Spinal cord (tissue), 10 donors: Measurements from ENCODE around the gene KLK15. TPM values are rescaled to one million over a fixed set of nuclear protein-coding genes. Genes with fewer than 3 reads are reported as not detected.

Experiments used
- DNase-seq, 6 donors: peaks; one replicate each; pipeline versions ENCODE4 v3.0.0 to v3.0.0-alpha.2; 2013 to 2015; ENCODE audit warnings: low spot score in 6 of 6, low read depth in 4 of 6
- H3K27ac ChIP-seq: one replicate; pipeline ENCODE4 v1.5.1; 2013; ENCODE audit warnings: low read depth, low read length, control low read depth
- H3K27me3 ChIP-seq: one replicate; pipeline ENCODE4 v1.6.1; 2013; ENCODE audit warnings: low read length; ENCODE audit not compliant: control insufficient read depth, insufficient read depth
- H3K36me3 ChIP-seq: one replicate; pipeline ENCODE4 v1.6.1; 2013; ENCODE audit warnings: low read length; ENCODE audit not compliant: control insufficient read depth, insufficient read depth
- H3K4me1 ChIP-seq: one replicate; pipeline ENCODE4 v1.6.1; 2013; ENCODE audit warnings: low read length; ENCODE audit not compliant: control insufficient read depth, insufficient read depth
- H3K4me3 ChIP-seq: one replicate; pipeline ENCODE4 v1.5.1; 2013; ENCODE audit warnings: low read depth, low read length, control low read depth
- H3K9me3 ChIP-seq: one replicate; pipeline ENCODE4 v1.6.1; 2013; ENCODE audit warnings: low read length; ENCODE audit not compliant: control insufficient read depth, insufficient read depth
- WGBS: methylation state at CpG from one replicate; pipeline ENCODE4 v1.1.5; 2013; ENCODE audit warnings: missing lambda C conversion rate; ENCODE audit not compliant: insufficient coverage; 5-methylcytosine and 5-hydroxymethylcytosine counted together
- polyA plus RNA-seq, 2 donors: library from polyadenylated mRNA; unstranded; fragments of 120-200 nt; gene quantifications; one replicate each; pipeline ENCODE4 v1.2.1, GENCODE V29; 2013; ENCODE audit not compliant: insufficient read length in 2 of 2
- total RNA-seq, 2 donors: library from RNA; depleted of rRNA in 1 of 2; stranded (reverse); fragments of 120-200 nt in 1 of 2; fragments of >200 nt in 1 of 2; gene quantifications; one replicate each; pipeline versions ENCODE4 v1.2.3 to v1.2.4, GENCODE V29; 2013 to 2014
- donor health status: healthy.

Gene KLK15
- total and polyA plus RNA-seq, 4 donors = not detected

GRCh38 chr19:50823389-50824042, 9.9 kb downstream of the KLK15 start, which contains the start of gene KLK1:
Gene KLK1 (minus strand): TSS chr19:50823787. CDS start chr19:50823748, 39 bp downstream.
- no peak within 1 kb of the TSS for H3K27ac ChIP-seq
- peaks cover 52% of the 10 kb centered on the region for H3K27me3 ChIP-seq
- no peak within 1 kb of the TSS for H3K4me3 ChIP-seq
- no peaks in the 10 kb centered on the region for H3K9me3 ChIP-seq
- WGBS = 77% methylated on average over 6 of the region's 14 CpGs
- no peaks in the 10 kb centered on the region for H3K36me3 ChIP-seq
- no peak for DNase-seq
- H3K4me1 ChIP-seq = peaks cover 1% of the 10 kb centered on the region

DNA sequence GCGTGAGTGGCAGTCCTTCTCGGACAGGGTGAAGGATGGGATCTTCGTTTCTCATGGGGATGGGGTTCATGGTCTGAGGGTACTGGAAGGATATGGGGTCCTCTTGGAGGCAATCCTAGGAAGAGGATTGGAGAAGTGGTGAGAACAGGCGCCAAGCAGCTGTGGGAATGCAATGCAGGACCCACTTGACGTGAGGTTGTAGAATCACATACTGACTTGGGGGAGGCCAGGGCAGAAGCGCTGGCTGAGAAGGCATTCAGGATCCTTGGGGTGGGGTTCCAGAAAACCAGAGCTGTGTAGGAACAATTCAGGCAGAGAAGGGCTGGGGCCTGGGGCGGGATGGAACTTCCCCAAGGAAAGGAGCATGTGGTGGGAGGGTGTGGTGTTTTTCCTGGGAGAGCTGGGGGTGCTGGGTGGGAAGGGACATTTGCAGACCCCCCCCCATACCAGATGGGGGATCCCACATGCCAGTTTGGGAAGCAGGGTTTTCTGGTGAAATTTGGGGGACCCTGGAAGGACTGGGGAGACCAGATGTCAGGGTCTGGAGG, 10.6 kb downstream of the KLK15 start:
- 66% methylated on average over 6 of the region's 7 CpGs for WGBS
- peaks cover 60% of the 10 kb centered on the region for H3K27me3 ChIP-seq
- no peaks in the 10 kb centered on the region for H3K9me3 ChIP-seq
- H3K4me3 ChIP-seq = no peak overlapping the region
- peaks cover 8% of the 10 kb centered on the region for H3K4me1 ChIP-seq
- no peak overlapping the region for H3K27ac ChIP-seq
- H3K36me3 ChIP-seq = no peaks in the 10 kb centered on the region
- DNase-seq = no peak

DNA sequence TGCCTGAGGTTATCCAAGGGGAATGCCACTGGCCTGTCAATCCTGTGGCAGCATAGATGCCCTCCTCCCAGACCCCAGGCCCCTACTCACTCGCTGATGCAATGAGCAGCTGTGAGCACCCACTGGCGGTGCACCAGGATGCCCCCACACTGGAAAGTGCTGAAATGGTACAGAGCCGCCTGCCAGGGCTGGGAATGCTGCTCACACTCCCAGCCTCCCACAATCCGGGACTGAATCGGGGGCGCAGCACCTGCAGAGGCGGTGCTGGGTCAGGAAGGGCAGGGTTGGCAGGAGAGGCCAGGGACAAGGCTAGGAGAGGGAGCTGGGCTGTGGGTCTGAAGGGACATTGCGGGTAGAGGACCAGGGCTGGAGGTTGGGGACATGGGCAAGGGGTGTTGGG, 11.8 kb downstream of the KLK15 start:
- Histone ChIP-seq H3K36me3 (no peaks in the 10 kb centered on the region), H3K27me3 (peaks cover 68% of the 10 kb centered on the region), H3K4me1 (peaks cover 8% of the 10 kb centered on the region), H3K27ac (no peak overlapping the region), H3K9me3 (no peaks in the 10 kb centered on the region), H3K4me3 (no peak overlapping the region)
- no peak for DNase-seq
- 68% methylated on average over 8 of the region's 8 CpGs for WGBS

GRCh38 chr19:50821248-50821612, 12.1 kb downstream of the KLK15 start:
- Histone ChIP-seq H3K27ac (no peak overlapping the region), H3K4me3 (no peak overlapping the region), H3K36me3 (no peaks in the 10 kb centered on the region), H3K9me3 (no peaks in the 10 kb centered on the region), H3K27me3 (peaks cover 70% of the 10 kb centered on the region), H3K4me1 (peaks cover 8% of the 10 kb centered on the region)
- 58% methylated on average over 3 of the region's 4 CpGs for WGBS
- no peak for DNase-seq

DNA sequence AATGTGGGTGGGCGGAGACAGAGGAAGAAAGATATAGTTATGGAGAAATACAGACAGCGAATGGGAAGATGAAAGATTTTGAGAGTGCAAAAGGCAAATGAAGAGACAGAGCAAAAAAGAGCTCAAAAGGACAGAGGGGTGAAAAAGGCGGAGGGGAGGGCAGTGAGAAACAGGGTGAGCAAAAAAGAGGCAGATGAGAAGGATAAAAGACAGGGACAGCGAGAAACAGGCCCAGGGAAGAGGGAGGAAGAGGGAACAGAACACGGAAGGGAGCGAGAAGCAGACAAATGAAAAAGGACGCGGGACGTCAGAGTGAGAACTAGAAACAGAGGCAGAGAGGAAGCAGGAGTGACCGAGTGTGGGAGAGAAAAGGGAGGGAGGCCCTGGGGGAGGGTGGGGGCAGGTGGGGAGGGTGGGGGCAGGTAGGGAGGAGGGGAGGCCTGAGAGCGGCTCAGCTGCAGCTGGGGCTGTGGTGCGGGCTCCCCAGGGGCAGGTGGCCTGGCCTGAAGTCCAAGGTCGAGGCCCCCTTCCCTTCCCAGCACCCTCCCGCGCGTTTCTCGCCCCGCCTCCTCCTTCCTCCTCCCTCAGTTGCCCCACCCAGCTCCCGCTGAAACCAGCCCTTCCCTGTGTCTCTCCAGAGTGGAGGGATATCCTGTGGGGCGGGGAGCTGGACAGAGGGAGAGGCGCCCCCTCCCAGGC, 12.7 kb downstream of the KLK15 start:
- Histone ChIP-seq H3K27me3 (peaks cover 72% of the 10 kb centered on the region), H3K4me3 (no peak overlapping the region), H3K27ac (no peak overlapping the region), H3K36me3 (no peaks in the 10 kb centered on the region), H3K9me3 (no peaks in the 10 kb centered on the region), H3K4me1 (peaks cover 8% of the 10 kb centered on the region)
- DNase-seq = no peak
- 3% methylated on average over 11 of the region's 21 CpGs for WGBS

GRCh38 chr19:50820086-50820485, 13.3 kb downstream of the KLK15 start:
- no peaks in the 10 kb centered on the region for H3K9me3 ChIP-seq
- H3K4me1 ChIP-seq = peaks cover 8% of the 10 kb centered on the region
- H3K4me3 ChIP-seq = no peak overlapping the region
- no peak overlapping the region for H3K27ac ChIP-seq
- no peak for DNase-seq
- peaks cover 72% of the 10 kb centered on the region for H3K27me3 ChIP-seq
- H3K36me3 ChIP-seq = no peaks in the 10 kb centered on the region
- 8% methylated on average over 14 of the region's 15 CpGs for WGBS

DNA sequence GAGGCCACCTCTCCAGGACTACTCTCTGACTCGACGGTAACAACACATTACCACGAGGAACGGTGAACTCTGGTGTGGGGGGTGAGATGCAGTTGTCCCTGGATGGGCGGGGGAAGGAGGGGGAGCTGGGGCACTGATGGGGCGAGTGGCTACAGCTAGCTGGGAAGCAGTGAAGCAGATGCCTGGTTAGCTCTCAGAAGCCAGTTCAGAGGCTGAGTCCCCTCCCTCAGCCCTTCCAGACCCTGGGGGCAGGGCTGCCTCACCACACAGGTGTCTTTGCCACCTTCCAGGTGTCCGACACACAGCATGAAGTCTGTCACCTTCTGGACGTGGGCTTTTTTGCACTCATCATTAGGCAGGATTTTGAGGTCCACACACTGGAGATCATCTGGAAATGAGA, 13.7 kb downstream of the KLK15 start:
- WGBS = 34% methylated on average over 5 of the region's 8 CpGs
- Histone ChIP-seq H3K27ac (no peak overlapping the region), H3K9me3 (no peaks in the 10 kb centered on the region), H3K4me1 (peaks cover 8% of the 10 kb centered on the region), H3K36me3 (no peaks in the 10 kb centered on the region), H3K27me3 (peaks cover 74% of the 10 kb centered on the region), H3K4me3 (no peak overlapping the region)
- DNase-seq = no peak

GRCh38 chr19:50818859-50819472, 14.4 kb downstream of the KLK15 start:
- peaks cover 76% of the 10 kb centered on the region for H3K27me3 ChIP-seq
- H3K9me3 ChIP-seq = no peaks in the 10 kb centered on the region
- 56% methylated on average over 6 of the region's 12 CpGs for WGBS
- H3K36me3 ChIP-seq = no peaks in the 10 kb centered on the region
- H3K4me3 ChIP-seq = no peak overlapping the region
- H3K4me1 ChIP-seq = peaks cover 8% of the 10 kb centered on the region
- DNase-seq = no peak
- H3K27ac ChIP-seq = no peak overlapping the region

GRCh38 chr19:50817941-50818858, 15.2 kb downstream of the KLK15 start:
- H3K27me3 ChIP-seq = peaks cover 69% of the 10 kb centered on the region
- no peak overlapping the region for H3K27ac ChIP-seq
- H3K4me1 ChIP-seq = peaks cover 8% of the 10 kb centered on the region
- 2% methylated on average over 52 of the region's 52 CpGs for WGBS
- H3K4me3 ChIP-seq = peak overlapping the region; percentile 18
- H3K36me3 ChIP-seq = no peaks in the 10 kb centered on the region
- DNase-seq = peak in 1 of 6 donors; percentile 16
- H3K9me3 ChIP-seq = no peaks in the 10 kb centered on the region
